Measurements from ENCODE around the gene CFC1B.
"Not testable (repeated sequence)": the region's sequence is repeated elsewhere in the genome, so short reads cannot be mapped to it uniquely, and the experiment has no call there.

GRCh38 chr2:130574230-130574629, 53.2 kb downstream of the CFC1B start:
- TF ChIP-seq MYC (IDR thresholded peaks at IDR 0.05; ENCODE audit: low read depth, low read length); CTCF (IDR thresholded peaks at IDR 0.05; ENCODE audit: low read depth, low read length); POLR2A (IDR thresholded peaks at IDR 0.05; ENCODE audit: extremely low read depth, insufficient read length): not testable (repeated sequence)

All from NB4 (cell line).